GM23248 (cell line): ENCODE data around the gene PNLIPRP1.

Experiments used
- EZH2 ChIP-seq: fragments of 200-600 bp; sonication (generic); IDR thresholded peaks from 2 replicates; pipeline ENCODE4 v1.6.1; 2018; ENCODE audit warnings: antibody characterized with exemption, mild to moderate bottlenecking; ENCODE audit not compliant: insufficient read depth, poor library complexity, severe bottlenecking
- EZH2phosphoT487 ChIP-seq: fragments of 200-600 bp; sonication (generic); IDR thresholded peaks from 2 replicates; pipeline ENCODE4 v1.6.1; 2018; ENCODE audit warnings: antibody characterized with exemption, moderate library complexity, mild to moderate bottlenecking, low read depth; ENCODE audit not compliant: insufficient read depth

DNA sequence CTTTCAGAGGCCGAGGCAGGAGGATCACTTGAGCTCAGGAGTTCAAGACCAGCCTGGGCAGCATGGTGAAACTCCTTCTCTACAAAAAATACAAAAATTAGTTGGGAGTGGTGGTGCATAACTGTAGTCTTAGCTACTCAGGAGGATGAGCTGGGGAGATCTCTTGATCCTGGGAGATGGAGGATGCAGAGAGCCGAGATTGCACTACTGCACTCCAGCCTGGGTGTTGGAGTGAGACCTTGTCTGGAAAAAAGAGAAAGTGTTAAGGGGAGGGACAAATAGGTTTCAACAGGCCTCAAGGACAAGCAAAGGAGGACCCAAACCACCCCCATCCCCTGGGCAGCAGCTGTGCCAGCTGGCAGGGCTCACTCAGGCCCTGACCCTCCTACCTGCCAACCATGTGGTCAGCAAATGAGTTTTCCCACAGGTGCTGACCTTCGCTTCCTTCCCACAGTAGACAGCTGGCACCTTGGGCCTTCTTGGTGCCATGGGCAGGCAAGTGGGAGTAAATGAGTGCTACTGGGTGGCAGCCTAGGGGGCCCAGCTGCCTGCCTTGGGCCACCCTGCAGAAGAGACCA lies 24.5 kb downstream of the PNLIPRP1 start:
- TF ChIP-seq EZH2 (no peak), EZH2phosphoT487 (no peak)
